Amniotic epithelial cell (primary cell): ENCODE data around the gene PLEKHG1.

ENCODE experiments used
- DNase-seq: peaks from one replicate; pipeline ENCODE4 v3.0.0-alpha.2; 2010; ENCODE audit warnings: low read depth

Gene PLEKHG1

DNA sequence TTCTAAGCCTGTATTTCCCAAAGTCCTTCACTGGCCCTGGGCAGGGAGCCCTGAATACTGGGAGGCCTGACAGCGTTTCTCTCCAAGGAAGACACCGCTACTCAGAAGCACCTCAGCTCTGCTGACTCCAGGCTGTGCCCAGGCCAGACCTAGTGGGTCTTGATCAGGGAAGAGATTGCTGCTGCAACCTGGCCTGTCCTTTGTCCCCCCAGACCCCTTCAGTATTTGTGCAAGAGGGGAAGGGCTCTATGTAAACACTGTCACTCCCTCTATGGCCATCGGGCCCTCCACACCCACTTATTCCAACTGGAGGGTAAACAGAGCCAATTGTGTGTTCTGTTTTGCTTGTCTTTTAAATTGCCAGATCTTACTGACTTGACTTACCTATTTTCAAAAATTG is 20.6 kb downstream of the PLEKHG1 start:
- DNase-seq = no peak

DNA sequence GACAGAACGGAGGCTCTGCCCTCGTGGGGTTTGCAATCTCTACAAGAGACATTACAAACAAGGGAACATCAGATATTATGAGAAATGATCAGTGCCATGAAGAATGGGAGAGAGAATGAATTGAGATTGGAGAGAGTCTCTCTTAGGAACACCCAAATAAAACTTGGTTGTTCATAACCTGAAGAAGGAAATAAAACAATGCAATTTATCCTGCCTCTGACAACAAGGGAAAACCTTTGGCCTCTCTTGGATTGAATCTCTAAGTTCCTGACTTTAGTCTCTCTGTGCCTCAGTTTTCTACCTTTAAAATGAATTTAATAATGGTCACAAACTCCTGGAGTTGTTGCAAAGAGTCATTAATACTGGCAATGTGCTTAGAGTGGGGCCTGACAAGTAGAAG is 21.1 kb downstream of the PLEKHG1 start:
- DNase-seq = no peak

DNA sequence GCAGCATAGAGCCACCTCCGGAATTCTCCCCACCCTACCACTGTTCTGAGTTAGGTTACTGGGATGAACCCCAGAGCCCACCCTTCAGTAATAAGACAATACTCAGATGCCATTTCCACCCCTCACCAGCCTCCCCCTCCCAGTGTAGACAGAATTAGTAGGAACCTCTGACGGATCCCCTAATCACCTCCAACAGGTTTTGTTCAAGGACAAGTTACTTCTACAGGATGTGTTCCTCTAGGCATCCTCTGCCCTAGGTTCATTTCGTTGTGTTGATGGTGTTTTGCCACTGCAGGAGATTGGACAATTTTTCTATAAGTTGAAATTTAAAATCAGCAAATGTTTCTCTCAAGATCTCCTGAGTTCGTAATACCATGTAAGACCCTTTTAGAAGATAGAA is 22.8 kb downstream of the PLEKHG1 start:
- no peak for DNase-seq

DNA sequence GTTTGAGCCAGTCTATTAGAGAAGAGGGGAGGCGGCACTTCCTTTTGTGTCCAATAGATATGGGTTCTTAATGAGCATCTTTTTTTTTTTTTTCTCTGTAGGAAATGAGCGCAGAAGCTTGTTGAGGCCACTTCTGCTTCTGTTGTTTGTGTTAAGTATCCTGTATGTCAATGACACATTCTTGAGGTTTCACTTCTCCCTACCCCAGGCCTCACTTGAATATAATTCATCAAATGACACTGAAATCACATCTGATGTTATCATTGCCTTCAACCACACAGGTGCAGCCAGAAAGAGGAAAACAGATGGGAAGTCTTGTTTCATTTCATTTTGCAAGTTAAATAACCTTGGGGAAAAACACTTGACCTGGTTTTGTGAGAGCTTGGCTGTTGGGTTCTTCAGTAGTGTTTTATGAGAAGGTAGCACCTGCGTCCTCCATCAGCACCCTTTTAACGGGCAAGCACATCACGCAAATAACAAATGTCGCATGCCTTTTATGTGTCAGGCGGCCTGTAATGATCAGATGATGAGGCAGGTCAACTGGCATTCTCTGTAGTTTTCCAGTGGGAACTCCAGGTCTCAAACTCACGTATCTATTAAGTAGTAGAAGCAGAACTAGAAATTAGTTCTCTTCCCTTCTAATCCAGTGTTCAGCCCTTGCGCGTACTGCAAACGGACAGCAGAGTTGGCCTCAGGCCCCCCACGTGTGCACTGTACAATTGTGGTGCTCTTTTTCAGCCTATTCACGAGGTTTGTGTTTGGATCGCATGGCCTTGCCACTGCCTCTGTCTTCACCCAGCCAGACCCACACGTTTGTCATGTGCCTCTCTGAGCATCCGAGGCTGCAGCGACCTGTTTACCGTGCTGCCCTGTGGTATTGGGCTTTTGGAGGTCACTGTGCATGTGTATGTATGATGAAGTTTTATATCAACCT is 23.5 kb downstream of the PLEKHG1 start:
- DNase-seq = no peak

DNA sequence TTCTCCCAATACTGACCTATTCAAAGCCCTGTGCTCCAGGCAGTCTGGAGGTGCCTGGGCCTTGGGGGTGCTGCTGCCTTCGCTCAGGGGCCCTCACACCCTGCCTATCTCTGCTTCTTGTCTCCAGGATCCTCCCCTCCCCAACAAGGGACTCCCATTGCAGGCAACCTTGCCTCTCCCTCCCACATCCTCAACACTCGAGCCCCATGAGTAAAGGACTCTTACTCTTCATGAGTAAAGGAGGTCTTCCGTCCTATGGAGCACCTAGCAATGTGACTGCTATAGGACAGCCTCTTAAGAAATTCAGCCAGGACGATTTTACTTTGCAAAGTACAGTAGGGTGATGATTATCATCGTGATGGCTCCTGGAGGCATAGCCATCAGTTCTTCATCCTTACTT is 24.5 kb downstream of the PLEKHG1 start:
- DNase-seq = no peak

DNA sequence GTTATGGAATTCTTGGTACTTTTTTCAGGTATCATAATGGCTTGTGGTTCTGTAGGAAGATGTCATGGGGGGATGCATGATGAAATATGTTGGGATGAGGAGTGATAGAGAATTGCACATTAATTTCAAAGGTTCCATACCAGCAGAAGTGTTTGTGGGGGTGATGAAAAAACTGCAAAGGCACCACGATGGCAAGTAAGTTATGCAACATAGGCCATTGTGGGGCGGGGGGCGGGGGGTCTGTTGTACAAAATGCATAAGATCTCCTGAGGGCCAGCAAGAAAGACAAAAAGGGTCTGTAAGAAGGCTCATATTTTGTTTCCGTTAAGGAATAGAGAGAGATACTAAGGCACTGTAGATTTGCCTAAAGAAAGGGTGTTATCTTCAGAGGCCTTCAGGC is 26.2 kb downstream of the PLEKHG1 start:
- DNase-seq = no peak

DNA sequence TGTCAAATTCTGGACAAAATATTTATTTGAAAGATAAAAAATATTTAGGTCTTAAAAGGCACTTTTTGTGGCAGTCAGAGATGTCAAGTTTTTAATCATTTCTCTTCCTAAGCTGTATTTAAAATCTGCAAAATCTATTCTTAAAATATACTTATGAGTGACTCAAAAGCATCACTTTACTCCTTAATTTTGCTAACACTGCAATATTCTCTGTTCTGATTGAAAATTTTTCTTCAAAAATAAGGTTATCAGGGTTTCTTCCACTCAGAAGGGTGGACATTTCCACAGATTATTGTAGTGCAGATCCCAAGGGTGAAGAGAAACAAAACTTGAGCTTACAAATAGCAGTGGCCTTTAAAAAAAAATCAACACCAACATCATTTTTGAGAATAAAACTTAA is 27.5 kb downstream of the PLEKHG1 start:
- no peak for DNase-seq

DNA sequence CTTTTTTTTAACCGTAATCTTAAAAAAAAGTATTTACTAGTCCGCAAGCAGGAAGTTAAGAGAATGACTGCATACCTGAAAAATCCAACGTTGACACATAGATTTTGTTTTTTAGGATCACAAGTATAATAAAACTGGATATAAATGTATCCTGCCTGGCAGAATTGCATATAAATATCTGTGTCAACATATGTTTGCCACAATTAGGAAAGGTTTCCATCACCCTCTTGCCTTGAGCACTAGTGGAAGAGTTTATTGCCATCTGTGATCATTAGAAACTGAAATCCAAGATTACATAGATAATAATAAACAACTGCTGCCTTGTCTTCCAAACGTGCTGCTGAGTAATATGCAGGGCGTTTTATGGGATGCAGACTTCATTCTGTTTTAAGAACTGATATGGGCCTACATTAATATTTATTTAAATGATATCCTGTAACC is 27.9 kb downstream of the PLEKHG1 start:
- DNase-seq = peak; percentile 20

DNA sequence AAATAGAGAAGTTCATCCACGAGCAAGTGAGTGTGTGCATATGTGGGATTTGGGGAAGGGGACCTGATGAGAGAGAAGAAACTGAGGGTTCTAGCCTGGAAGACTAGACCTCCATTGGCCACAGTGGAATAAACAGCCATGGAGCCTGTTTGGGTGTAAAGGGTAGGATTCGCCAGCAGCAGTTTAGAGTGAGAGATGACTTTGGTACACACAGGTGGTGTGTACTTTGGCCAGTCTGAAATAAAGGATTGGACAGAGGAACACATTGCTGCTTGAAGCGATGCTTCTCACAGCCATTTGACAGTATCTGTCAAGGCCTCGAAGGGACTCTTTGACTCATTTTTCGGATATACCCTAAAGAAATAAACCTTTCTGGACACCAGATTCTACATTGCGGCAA is 29.2 kb downstream of the PLEKHG1 start:
- DNase-seq = no peak

DNA sequence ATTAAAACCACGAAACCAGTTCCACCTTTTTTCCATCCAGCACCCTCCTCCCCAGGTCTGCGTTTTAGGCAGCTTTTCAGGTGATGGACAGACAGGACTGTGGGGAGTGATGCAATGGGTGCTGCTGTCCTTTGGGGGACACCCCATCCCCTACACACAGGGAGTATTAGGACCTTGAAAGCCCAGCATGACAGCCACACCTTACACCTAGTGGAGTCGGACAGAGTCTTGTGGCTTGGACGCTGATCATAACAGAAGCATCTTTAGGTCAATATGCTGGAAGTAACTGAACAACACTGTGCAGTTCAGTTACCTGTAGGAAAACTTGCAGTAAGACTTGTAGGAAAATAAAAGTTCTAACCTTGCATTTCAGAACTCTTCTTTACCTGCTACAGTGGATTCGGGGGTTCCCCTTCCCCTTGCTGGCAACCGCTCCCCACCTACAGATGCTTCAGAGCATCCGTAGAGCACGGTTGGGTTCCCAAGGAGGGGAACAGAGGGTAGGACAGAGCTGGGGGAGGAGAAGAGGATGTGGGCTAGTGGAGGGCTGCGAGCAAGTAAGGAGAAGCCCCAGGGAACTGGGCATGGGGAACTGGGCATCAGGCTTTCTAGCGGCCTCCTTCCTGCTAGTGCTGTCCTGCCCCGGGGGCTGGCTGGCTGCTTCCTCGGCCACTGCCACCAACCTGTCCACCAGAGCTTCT is 31.7 kb downstream of the PLEKHG1 start:
- DNase-seq = no peak

DNA sequence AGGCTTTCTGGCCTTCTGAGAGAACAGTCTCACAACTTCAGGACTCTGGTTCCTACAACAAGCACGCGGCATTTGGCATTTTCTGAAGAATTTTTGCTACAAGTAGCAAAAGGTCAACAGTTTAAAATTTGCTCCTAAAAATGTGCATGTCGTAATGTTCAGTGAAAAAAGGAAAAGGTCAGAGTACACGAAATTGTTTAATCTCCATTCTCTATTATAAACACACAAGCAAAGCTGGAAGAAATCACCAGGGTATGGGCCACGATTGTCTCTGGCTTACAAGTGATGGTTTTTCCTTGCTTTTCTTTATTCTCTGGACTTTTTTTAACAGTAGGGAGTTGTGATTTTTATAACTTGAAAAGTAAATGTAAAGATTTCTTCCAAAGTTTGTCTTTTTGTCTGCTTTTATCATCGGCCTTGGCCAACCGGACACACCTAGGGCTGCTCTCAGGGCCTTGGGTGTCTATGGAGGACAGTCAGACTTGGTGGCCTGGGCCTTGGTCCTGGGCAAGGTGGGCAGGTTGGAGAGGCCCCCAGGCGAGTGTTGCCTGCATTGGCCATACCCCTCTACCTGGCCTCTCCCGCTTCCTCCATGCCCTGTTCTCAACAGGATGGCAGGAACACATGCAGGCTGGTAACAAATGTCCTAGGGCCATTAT is 32.4 kb downstream of the PLEKHG1 start:
- DNase-seq = no peak

DNA sequence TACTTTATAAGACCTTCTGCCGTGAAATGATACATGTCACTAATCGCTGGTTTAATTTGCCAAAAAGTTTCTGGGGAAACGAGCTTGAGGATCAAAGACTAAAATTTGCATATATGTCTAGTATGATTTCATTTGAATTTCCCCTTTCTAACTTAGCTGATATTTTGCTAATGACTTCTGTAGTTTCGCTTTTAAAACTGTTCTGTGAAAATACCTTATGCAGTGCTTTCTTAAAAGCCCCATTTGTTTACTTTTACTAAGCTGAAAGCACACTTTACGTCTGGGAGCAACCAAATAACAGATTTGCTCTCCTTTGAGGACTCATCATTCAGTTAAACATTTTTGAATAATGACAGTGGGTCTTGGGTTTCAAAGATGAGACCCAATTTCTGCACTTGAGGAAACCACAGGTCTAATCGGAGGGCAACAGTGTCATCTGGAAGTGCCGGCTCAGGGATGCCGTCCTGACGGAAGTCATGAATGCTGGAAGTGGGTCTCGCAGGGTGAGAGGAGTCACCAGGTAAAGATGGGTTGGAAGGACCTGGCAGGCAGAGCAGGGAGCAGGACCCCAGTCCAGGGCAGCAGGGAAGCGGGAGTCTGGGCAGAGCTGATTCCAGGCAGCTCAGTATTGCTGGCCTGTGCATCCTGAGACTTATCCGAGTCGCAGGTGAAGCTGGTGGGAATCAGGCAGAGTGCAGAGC is 33.2 kb downstream of the PLEKHG1 start:
- no peak for DNase-seq

DNA sequence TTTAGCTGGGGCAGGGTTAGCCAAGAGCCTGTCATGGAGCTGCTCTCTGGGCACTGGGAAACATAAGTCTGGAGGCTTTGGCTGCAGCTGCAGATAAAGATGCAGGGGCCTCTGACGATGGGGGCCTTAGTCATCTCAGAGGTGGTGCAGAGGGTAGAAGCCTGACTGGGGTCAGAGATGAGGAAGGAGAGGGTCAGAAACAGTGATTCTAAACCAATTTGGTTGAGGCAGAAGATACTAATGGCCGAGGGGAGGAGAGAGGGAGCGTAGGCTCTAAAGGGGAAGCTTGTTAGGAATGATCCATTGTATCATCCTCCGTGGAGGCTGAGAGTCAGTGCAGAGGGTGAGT is 33.8 kb downstream of the PLEKHG1 start:
- no peak for DNase-seq

DNA sequence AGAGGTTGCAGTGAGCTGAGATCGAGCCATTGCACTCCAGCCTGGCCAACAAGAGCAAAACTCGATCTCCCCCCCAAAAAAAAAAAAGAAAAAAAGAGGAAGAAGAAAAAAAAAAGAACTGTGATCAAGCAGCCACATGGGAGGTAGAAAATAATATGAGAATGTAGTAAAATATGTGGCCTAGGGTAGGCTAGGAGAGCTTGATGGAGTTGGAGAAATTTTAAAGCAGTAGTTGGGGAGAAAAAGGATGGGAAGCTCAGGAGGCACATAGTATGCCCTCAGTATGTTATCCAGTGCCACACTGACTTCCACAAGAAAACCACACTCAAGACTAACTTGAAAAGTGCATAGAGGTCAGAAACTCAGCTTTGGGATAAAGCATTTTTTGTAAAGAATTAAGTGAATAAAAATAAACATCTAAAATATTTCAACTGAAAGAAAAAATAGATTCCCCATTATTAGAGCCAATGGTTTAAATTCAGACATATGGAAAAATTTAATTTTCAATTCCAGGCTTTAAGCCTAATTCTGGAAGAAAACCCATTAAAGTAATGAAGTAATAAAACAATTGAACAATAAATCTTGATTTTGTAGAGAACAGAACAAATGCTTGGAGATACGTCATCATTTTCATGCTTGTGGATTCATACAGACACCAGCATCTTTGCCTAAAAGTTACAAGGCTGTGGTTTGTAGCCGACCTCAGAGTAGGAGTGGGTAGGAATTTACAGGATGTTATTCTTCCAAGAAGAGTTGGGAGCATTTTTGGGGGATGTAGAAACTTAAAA is 34.7 kb downstream of the PLEKHG1 start:
- DNase-seq = no peak

DNA sequence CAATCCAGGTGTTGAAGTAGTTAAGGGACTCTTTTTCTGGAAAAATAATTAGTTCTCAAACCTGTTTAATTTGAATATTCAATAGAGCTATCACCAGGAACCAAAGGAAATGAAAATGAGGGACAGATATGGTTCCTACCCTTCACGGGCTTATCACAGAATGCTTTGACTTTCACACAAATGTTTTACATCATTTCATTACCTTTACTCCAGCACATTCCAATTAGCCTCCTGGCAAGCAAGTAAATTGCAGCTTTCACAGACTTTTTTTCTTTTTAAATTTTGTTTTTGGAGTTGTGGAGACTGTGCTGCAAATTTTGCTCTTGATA is 35.2 kb downstream of the PLEKHG1 start:
- DNase-seq = no peak

DNA sequence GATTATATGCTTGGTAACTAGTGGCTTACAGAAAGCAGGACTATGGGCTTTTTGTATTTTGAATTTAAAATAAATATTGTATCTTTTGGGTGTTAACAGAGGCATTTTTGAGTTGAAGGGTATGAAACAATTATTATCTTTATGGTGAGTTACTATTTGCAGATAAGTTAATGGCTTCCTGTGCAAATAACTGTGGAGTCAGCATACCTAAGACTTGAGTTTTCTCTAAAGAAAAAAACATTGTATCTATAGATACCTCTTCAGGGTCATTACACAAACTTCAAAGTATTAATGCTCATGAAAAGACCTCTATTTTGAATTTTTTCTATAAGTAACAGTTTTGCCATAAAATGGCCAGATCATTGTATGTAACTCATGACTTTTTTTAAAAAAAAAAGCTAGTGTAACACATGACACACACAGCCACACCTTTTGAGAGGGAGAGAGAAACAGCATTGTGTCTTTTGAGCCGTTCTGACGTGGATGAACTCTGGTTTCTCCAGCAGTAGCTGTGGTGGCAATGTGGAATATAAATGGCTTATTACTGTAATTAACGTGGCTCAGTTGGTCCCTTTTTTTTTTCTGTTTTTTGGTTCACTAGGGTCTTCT is 36.3 kb downstream of the PLEKHG1 start:
- DNase-seq = no peak

DNA sequence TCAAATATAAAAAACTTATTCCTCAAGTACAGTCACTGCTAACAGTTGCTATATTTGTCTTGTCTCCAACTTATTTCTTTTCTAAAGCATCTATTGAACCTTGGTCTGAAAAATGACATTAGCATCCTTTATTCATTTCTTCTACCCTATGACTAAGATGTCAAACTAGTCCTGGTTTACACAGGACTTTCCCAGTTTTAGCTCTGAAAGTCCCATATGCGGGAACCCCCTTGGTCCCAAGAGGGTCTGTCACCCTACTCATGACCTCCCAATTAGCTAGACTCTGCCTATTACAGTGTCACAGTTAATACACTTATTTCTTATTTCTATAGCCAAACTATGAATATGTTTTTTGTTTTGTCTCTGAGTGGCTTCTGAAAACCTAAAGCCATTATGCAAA is 37.1 kb downstream of the PLEKHG1 start:
- no peak for DNase-seq

DNA sequence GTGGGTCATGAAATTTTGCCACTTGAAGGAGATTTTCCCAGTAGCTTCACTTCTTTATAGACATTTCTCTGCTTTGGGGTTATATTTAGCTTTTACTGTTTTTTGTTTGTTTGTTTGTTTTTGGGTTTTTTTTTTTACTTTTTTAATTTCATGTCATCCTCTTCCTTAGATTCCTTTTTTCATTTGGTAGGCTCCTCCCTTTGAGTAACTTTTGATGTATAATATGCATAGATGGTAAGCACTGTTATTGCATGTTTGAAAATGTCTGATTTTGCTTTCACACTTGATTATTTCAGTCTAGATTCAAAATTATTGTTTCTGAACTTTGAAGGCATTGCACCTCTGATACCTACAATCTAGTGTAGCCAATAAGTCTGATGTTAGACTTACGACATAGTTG is 37.6 kb downstream of the PLEKHG1 start:
- DNase-seq = no peak

DNA sequence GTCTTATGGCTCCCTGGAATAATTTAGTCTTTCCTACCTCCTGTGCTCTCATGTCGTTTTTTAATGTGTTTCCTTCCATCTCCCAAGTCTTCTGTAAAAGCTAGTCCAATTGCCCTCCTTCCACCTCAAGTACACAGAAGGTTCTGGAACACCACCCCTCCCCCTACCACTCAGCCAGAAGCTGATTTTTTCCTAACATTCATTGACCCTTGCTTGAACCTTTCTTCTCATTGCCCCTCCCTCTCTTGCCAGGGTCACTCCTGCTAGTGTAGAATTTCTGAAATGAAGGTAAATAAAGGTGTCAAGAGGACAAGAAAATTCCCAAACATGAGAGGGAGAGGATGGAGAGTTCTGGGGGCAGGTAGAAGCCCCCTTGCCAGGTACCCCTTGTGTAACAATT is 38.6 kb downstream of the PLEKHG1 start:
- no peak for DNase-seq

DNA sequence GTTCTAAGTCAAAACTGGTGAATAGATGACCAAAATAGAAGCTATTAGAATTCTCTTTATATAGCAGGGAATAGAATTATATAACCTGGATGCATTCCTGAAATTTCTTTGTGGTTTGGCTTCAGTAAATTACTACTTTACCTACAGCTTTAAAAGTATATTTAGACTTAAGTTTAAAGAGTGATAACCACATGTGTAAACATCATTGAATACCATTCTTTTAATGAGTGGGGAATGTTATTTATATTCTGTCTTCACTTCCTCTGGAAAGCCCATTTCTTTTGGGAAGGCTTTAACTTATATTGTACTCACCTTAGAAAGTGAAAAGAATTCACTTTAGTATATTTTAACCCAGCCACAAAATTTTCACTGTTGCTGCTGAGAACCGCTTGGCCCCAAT is 39.1 kb downstream of the PLEKHG1 start:
- DNase-seq = no peak

DNA sequence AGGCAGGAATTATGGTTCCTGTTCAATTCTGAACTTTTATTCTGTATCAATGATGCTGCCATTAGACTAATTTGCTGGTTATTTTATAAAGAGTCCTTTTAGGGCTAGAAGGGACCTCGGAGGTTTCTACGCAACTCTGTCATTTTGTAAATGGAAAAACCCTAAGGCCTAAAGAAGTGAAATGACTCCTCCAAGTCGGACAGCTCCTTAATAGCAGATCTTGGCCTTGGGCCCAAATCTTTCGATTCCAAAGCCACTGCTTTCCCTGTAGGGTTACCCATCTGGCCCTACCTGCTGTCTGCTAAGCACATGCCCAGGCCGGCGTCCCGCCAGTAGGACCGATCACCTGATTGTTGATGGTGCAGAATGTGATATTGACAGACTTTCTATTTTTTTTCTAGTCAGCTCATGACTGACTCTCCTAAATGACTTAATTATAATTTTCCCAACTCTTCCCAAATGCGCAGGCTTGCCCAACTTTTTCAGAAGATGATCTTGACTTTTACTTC is 40.2 kb downstream of the PLEKHG1 start:
- no peak for DNase-seq
